Kidney epithelial cell (primary cell): ENCODE data around the gene OSTF1. TPM values are rescaled to one million over a fixed set of nuclear protein-coding genes. Genes with fewer than 3 reads are reported as not detected.
A peak's percentile ranks its signal among the peaks of the same experiment; 100 is the strongest.

ENCODE experiments used
- DNase-seq: peaks from one replicate; pipeline ENCODE4 v3.0.0-alpha.2; 2010; ENCODE audit warnings: low read depth
- H3K27me3 ChIP-seq: 2 replicates; pipeline ENCODE4 v1.6.0; 2011; ENCODE audit warnings: low read length; ENCODE audit not compliant: control insufficient read depth, insufficient read depth
- H3K36me3 ChIP-seq: 2 replicates; pipeline ENCODE4 v1.5.1; 2011; ENCODE audit warnings: low read length; ENCODE audit not compliant: control insufficient read depth, insufficient read depth
- H3K4me3 ChIP-seq: 2 replicates; pipeline ENCODE4 v1.5.1; 2011; ENCODE audit warnings: low read depth, mild to moderate bottlenecking, control low read depth, low read length
- total RNA-seq: library from RNA; depleted of rRNA; stranded (reverse); fragments of >200 nt; gene quantifications from 2 replicates; pipeline ENCODE4 v1.2.3, GENCODE V29; 2015
- TF ChIP-seq, protein P1 (sequence below): IDR thresholded peaks from 2 replicates; pipeline ENCODE4 v1.5.1; 2011; ENCODE audit warnings: mild to moderate bottlenecking, moderate library complexity, low read length, control low read depth, inconsistent platforms; ENCODE audit not compliant: insufficient read depth, poor library complexity, severe bottlenecking

Gene OSTF1
- total RNA-seq, 1 donor from 2014 or later, result 12.3 TPM

DNA sequence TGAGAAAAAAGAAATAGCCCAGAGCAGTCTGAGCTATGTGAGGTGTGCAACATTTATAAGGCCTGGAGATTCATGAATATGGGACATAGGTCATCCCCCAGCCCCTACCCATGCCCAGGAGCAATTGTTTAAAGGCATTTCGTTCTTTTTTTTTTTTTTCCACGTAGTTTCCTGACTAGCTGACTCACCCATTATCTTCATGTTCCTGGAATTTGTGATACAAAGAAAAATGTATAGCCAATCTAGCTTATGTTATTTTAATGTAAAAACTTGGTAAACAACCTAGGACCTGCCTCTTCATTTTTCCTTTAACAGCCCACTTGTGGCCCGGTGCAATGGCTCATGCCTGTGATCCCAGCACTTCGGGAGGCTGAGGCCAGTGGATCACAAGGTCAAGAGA is 81.3 kb downstream of the OSTF1 start:
- no peak for DNase-seq
- H3K4me3 ChIP-seq, result no peak overlapping the region
- no peaks in the 10 kb centered on the region for H3K27me3 ChIP-seq
- TF ChIP-seq, protein P1, sequence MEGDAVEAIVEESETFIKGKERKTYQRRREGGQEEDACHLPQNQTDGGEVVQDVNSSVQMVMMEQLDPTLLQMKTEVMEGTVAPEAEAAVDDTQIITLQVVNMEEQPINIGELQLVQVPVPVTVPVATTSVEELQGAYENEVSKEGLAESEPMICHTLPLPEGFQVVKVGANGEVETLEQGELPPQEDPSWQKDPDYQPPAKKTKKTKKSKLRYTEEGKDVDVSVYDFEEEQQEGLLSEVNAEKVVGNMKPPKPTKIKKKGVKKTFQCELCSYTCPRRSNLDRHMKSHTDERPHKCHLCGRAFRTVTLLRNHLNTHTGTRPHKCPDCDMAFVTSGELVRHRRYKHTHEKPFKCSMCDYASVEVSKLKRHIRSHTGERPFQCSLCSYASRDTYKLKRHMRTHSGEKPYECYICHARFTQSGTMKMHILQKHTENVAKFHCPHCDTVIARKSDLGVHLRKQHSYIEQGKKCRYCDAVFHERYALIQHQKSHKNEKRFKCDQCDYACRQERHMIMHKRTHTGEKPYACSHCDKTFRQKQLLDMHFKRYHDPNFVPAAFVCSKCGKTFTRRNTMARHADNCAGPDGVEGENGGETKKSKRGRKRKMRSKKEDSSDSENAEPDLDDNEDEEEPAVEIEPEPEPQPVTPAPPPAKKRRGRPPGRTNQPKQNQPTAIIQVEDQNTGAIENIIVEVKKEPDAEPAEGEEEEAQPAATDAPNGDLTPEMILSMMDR, result no peak
- no peaks in the 10 kb centered on the region for H3K36me3 ChIP-seq

DNA sequence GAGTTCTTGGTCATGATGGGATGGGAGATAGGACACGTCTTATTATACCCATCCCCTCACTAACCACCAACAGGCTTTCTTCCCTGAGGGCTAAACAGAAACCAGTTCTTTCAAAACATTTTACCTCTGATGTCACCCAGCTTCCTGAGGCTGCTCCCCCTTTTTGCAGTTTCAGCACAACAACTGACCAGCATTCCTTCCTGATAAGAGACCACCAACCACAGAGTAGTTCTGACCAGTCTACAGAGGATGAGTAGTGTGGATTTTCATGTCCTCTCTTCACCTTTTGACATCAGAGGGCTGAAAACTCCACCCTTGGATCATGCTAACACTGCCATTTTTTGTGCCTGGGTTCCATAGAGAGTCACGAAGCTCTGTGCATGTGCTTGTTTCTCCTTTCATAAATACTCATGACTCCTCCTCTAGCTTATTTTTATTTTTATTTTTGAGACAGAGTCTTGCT is 82.6 kb downstream of the OSTF1 start:
- H3K36me3 ChIP-seq, result no peaks in the 10 kb centered on the region
- no peak for DNase-seq
- TF ChIP-seq, protein P1, result no peak
- no peak overlapping the region for H3K4me3 ChIP-seq
- no peaks in the 10 kb centered on the region for H3K27me3 ChIP-seq

DNA sequence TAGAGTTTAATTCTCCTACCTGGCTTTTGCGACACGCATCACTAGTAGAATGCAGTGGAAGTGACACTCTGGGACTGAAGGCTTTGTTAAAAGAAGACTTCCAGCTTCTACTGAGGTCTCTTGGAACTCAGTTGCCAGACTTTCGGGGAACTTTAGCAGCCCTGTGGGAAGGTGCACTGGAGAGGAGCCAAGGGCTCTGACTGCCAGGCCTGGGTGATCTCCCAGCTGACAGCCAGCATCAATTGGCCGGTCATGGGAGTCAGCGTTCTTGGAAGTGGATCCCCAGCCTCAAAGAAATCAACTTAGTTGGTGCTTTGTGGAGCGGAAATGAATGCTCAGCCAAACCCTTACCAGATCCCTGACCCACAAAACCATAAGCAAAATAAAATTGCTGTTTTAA is 87.1 kb downstream of the OSTF1 start:
- TF ChIP-seq, protein P1, result no peak
- Histone ChIP-seq H3K36me3 (no peaks in the 10 kb centered on the region), H3K4me3 (no peak overlapping the region), H3K27me3 (no peaks in the 10 kb centered on the region)
- no peak for DNase-seq

DNA sequence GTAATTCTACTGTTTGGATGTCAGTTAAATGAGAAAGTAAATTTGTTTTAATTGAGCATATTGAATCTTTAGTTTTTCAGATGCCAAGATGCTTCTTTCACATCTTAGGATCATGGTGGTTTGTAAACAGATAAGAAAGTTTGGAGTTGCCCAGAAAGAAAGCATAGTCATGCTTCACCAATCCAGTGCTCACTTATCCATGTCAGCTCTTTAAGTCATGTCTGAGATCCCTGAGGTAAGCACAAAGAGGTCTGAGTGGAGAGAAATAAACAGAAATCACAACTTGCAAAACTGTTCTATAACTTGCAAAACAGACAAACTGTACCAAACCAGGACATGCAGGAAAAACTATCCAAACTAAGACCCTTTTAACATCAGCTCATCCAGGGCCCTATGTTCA is 87.7 kb downstream of the OSTF1 start:
- H3K36me3 ChIP-seq, result no peaks in the 10 kb centered on the region
- TF ChIP-seq, protein P1, result no peak
- DNase-seq, result no peak
- no peak overlapping the region for H3K4me3 ChIP-seq
- no peaks in the 10 kb centered on the region for H3K27me3 ChIP-seq

DNA sequence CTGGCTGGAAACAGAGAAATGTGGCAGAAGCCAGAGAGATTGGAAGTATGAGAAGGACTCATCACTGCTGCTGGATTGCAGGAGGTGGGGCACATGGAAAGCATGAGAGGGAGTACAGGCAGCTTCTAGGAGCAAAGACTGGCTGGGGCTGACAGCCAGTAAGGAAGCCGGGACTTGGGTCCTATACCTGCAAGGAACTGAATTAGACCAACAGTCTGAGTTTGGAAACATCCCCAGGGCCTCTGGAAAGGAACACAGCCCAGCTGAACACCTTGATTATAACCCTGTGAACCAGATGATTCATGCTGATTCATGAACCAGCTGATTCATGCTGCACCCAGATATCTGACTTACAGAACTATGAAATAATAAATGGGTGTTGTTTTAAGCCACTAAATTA is 93.4 kb downstream of the OSTF1 start:
- TF ChIP-seq, protein P1, result no peak
- DNase-seq, result peak; percentile 56
- H3K4me3 ChIP-seq, result no peak overlapping the region
- no peaks in the 10 kb centered on the region for H3K27me3 ChIP-seq
- no peaks in the 10 kb centered on the region for H3K36me3 ChIP-seq

DNA sequence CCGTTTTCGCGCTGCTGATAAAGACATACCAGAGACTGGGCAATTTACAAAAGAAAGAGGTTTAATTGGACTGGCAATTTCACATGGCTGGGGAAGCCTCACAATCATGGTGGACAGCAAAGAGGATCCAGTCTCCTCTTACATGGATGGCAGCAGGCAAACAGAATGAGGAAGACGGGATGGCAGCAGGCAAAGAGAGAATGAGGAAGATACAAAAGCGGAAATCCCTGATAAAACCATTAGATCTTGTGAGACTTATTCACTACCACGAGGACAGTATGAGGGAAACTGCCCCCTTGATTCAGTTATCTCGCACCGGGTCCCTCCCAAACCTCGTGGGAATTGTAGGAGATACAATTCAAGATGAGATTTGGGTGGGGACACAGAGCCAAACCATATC is 95.0 kb downstream of the OSTF1 start:
- no peaks in the 10 kb centered on the region for H3K36me3 ChIP-seq

More for the DNA sequence above, 95.0 kb downstream of the OSTF1 start:
- DNase-seq, result no peak
- Histone ChIP-seq H3K4me3 (no peak overlapping the region), H3K27me3 (no peaks in the 10 kb centered on the region)
- TF ChIP-seq, protein P1, result no peak
